HEK293T (cell line): ENCODE measurements around the gene MARCHF9.

Experiments used
- CTCF ChIA-PET: fragments of 350-600 bp; formaldehyde crosslinking; extraction: SDS; loops from one replicate; lab custom pipeline; 2021; ENCODE audit warnings: antibody characterized with exemption, inconsistent platforms; lab: Yijun Ruan, JAX
- POLR2A ChIA-PET: fragments of 350-600 bp; formaldehyde crosslinking; extraction: SDS; loops from one replicate; lab custom pipeline; 2020; ENCODE audit warnings: antibody characterized with exemption, inconsistent platforms; lab: Yijun Ruan, JAX
- DNase-seq: peaks from one replicate; pipeline ENCODE4 v3.0.0; 2012; ENCODE audit warnings: mixed read lengths; ENCODE audit errors: extremely low spot score
- ARNT ChIP-seq: fragments of 450-650 bp; IDR thresholded peaks from 2 replicates; pipeline ENCODE4 v1.6.1; 2017; ENCODE audit warnings: mild to moderate bottlenecking
- BHLHE40 ChIP-seq: fragments of 450-650 bp; IDR thresholded peaks from 2 replicates; pipeline ENCODE4 v1.6.1; 2016; ENCODE audit warnings: mild to moderate bottlenecking, moderate library complexity, borderline replicate concordance
- CTBP1 ChIP-seq: fragments of 450-650 bp; IDR thresholded peaks from 2 replicates; pipeline ENCODE4 v1.6.1; 2016; ENCODE audit warnings: borderline replicate concordance
- ELF4 ChIP-seq: fragments of 450-650 bp; IDR thresholded peaks from 2 replicates; pipeline ENCODE4 v1.6.1; 2017; ENCODE audit warnings: antibody characterized with exemption
- FOXA1 ChIP-seq: fragments of 450-650 bp; IDR thresholded peaks from 2 replicates; pipeline ENCODE4 v1.6.1; 2016; ENCODE audit warnings: mild to moderate bottlenecking
- FOXK2 ChIP-seq: fragments of 450-650 bp; IDR thresholded peaks from 2 replicates; pipeline ENCODE4 v1.6.1; 2016; ENCODE audit warnings: mild to moderate bottlenecking
- FOXM1 ChIP-seq: fragments of 450-650 bp; IDR thresholded peaks from 2 replicates; pipeline ENCODE4 v1.6.1; 2017; ENCODE audit warnings: mild to moderate bottlenecking, borderline replicate concordance
- HDGF ChIP-seq: fragments of 450-650 bp; IDR thresholded peaks from 2 replicates; pipeline ENCODE4 v1.6.1; 2017; ENCODE audit warnings: antibody characterized with exemption, borderline replicate concordance
- L3MBTL2 ChIP-seq: fragments of 450-650 bp; conservative IDR thresholded peaks from 2 replicates; pipeline ENCODE4 v1.6.1; 2016; ENCODE audit warnings: mild to moderate bottlenecking
- LEF1 ChIP-seq: fragments of 450-650 bp; IDR thresholded peaks from 2 replicates; pipeline ENCODE4 v1.6.1; 2017; ENCODE audit warnings: mild to moderate bottlenecking, borderline replicate concordance
- NFRKB ChIP-seq: fragments of 450-650 bp; IDR thresholded peaks from 2 replicates; pipeline ENCODE4 v1.6.1; 2016; ENCODE audit warnings: mild to moderate bottlenecking, moderate library complexity
- PKNOX1 ChIP-seq: fragments of 450-650 bp; IDR thresholded peaks from 2 replicates; pipeline ENCODE4 v1.6.1; 2016
- SP1 ChIP-seq: fragments of 450-650 bp; IDR thresholded peaks from 2 replicates; pipeline ENCODE4 v1.6.1; 2017
- SUZ12 ChIP-seq: fragments of 450-650 bp; IDR thresholded peaks from 2 replicates; pipeline ENCODE4 v1.6.1; 2016; ENCODE audit warnings: mild to moderate bottlenecking
- TARDBP ChIP-seq: fragments of 450-650 bp; IDR thresholded peaks from 2 replicates; pipeline ENCODE4 v1.6.1; 2016
- ZNF384 ChIP-seq: fragments of 450-650 bp; IDR thresholded peaks from 2 replicates; pipeline ENCODE4 v1.6.1; 2016

MARCHF9 gene

DNA sequence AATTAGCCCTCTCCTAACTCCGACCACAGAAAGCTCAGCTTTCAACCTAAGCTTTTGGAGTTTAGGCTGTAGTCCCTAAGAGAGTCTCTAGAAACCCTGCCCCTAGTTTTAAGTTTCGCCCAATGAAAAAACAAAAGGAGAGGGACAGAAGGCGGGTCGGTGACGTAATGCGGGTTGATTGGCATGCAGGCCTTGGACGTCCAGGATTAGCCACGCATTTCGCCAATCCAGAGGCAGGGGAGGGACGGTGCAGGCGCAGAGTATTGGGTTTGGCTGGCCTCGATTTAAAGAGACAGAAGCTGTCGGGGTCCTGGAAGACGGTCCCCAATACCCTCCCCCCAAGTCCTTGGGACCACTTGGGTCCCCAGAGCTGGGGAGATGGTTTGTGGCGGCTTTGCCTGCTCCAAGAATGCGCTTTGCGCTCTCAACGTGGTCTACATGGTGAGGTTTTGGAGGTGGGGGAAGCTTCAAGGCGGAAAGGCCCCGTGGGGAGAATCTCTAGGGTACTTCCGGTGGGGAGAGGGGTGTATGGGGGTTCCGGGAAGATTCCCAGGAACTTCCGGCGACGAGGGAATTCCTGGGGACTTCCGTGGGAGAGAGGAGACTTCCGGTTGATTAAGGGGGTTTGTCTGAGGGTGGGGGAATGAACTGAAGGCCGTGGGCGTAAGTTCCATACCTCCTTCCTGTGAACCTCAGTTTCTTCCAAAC is 10.0 kb upstream of the MARCHF9 start, which contains the start of gene TSPAN31:
TSPAN31 (plus strand) TSS at position 263 of the 708 bp plus-strand sequence; CDS start at position 379, 116 bp downstream.
- ChIA-PET POLR2A (interaction anchor here (0.6 to 3.0 kb wide), 19 partner anchors 9 to 286 kb away, joined by 3 to 42 read pairs (median 5); partner anchors contain the start of genes ARHGEF25, CYP27B1, DCTN2 and DDIT3), CTCF (interaction anchor here (0.6 to 1.1 kb wide), 3 partner anchors 12 to 161 kb away, joined by 4 to 5 read pairs (median 5); no protein-coding TSS in a partner anchor)
- TF ChIP-seq ARNT (no peak), PKNOX1 (peak; percentile 99), ELF4 (0 out of 2 replicates have a peak, but pooled peaks have one; percentile 17)
- peak; percentile 92 for DNase-seq

DNA sequence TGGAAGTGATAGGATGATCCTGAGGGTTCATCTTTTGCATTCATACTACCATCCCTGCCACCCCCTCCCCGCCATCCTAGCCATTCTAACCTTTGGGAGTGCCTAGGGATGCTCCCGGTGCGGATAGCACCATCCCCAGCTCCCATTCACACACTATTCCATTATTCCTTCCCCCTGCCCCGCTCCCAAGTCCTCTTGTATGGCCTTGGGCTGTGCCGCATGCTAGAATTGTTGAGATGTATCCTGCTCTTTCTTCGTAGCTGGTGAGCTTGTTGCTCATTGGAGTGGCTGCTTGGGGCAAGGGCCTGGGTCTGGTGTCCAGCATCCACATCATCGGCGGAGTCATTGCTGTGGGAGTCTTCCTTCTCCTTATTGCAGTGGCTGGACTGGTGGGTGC is 9.4 kb upstream of the MARCHF9 start:
- DNase-seq: no peak
- ChIA-PET CTCF (interaction anchor here (0.6 kb wide), 1 partner anchor 91 kb away, joined by 5 read pairs; no protein-coding TSS in a partner anchor), POLR2A (interaction anchor here (0.6 to 3.0 kb wide), 13 partner anchors 10 to 225 kb away, joined by 3 to 42 read pairs (median 4); partner anchors contain the start of genes ARHGEF25, CYP27B1, DDIT3 and MARCHF9)
- TF ChIP-seq ZNF384 (no peak), SUZ12 (no peak), NFRKB (no peak), SP1 (no peak), TARDBP (no peak)

- TF ChIP-seq BHLHE40 (no peak), LEF1 (no peak), SUZ12 (no peak), FOXK2 (no peak), L3MBTL2 (no peak), NFRKB (no peak), FOXM1 (no peak), TARDBP (no peak)
- DNase-seq: no peak
- ChIA-PET CTCF (no interaction called here), POLR2A (interaction anchor here (1.3 to 3.0 kb wide), 4 partner anchors 11 to 99 kb away, joined by 3 to 42 read pairs (median 13); no protein-coding TSS in a partner anchor)
Observed at GRCh38 chr12:57746025-57746424, 8.9 kb upstream of the MARCHF9 start.

GRCh38 chr12:57749061-57749460 is 5.8 kb upstream of the MARCHF9 start:
- no peak for TF ChIP-seq FOXM1
- TF ChIP-seq NFRKB: no peak
- no peak for TF ChIP-seq L3MBTL2
- TF ChIP-seq ARNT: no peak
- TF ChIP-seq LEF1: no peak
- no peak for TF ChIP-seq PKNOX1
- no peak for TF ChIP-seq FOXA1
- no peak for TF ChIP-seq ZNF384
- no peak for TF ChIP-seq FOXK2
- no peak for TF ChIP-seq BHLHE40
- ChIA-PET POLR2A (interaction anchor here (0.8 to 1.4 kb wide), 3 partner anchors 8 to 12 kb away, joined by 3 to 4 read pairs (median 3); no protein-coding TSS in a partner anchor), CTCF (no interaction called here)
- no peak for DNase-seq

DNA sequence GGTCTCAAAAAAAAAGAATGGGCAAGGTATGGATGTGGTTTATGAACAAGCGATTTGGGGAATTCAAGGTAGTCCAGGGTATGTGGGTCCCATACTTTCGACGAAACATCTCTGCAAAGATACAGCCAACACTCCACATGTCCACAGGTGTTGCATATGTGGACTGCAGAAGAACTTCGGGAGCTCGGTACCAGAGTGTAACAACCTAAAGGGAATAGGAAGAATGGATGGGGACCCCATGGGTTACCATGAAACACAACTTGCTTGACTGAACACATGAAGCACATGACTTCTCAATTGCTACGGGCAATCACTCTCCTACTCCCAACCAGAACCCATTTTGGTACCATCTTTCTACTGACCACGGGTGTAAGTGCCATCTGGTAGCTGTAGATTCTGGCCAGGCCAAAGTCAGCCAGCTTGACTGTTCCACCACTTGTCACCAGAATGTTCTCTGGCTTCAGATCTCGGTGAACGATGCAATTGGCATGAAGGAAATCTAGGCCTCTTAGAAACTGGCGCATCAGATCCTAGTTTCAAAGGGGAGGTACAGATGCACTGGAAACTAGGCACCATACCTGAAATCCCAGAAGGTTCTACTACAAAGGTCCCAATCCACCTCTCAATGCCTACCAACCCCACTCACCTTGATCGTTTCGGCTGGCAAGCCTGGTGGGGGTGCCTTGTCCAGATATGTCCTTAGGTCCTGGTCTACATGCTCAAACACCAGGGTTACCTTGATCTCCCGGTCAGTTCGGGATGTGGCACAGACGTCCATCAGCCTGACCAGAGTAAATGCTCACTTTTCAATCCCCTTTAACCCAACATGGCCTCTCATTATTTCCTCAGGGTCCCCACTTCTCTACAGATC is 4.1 kb upstream of the MARCHF9 start:
- POLR2A ChIA-PET: interaction anchor here (0.8 to 2.0 kb wide), 3 partner anchors 10 to 24 kb away, joined by 3 to 11 read pairs (median 4); partner anchors contain the start of genes EEF1AKMT3 and METTL1
- no peak for DNase-seq
- CTCF ChIA-PET: interaction anchor here (1.5 kb wide), 1 partner anchor 9 kb away, joined by 3 read pairs; no protein-coding TSS in a partner anchor
- TF ChIP-seq ELF4 (no peak), NFRKB (no peak), TARDBP (no peak), LEF1 (no peak), L3MBTL2 (no peak), SP1 (no peak), FOXK2 (no peak), ZNF384 (no peak)

- CTCF ChIA-PET: no interaction called here
- DNase-seq: no peak
- POLR2A ChIA-PET: interaction anchor here (1.1 to 2.0 kb wide), 2 partner anchors 15 to 25 kb away, joined by 4 to 11 read pairs; no protein-coding TSS in a partner anchor
- no peak for TF ChIP-seq FOXM1
- TF ChIP-seq ARNT: no peak
- no peak for TF ChIP-seq SP1
- TF ChIP-seq SUZ12: no peak
- no peak for TF ChIP-seq FOXA1
- TF ChIP-seq PKNOX1: no peak
- TF ChIP-seq CTBP1: no peak
- TF ChIP-seq FOXK2: no peak
- TF ChIP-seq NFRKB: no peak
- no peak for TF ChIP-seq ZNF384
- no peak for TF ChIP-seq HDGF
- no peak for TF ChIP-seq TARDBP
- TF ChIP-seq BHLHE40: no peak
- TF ChIP-seq ELF4: no peak
- no peak for TF ChIP-seq LEF1
- no peak for TF ChIP-seq L3MBTL2
Observed at GRCh38 chr12:57751432-57751787, 3.5 kb upstream of the MARCHF9 start.
